Endodermal cell (in vitro differentiated cells): ENCODE results near the gene MTX3. TPM values are rescaled to one million over a fixed set of nuclear protein-coding genes. Genes with fewer than 3 reads are reported as not detected.

Source experiments
- DNase-seq: peaks from one replicate; pipeline ENCODE4 v3.0.0-alpha.2; 2017
- H3K27ac ChIP-seq: 2 replicates; pipeline ENCODE4 v1.5.1; 2013; ENCODE audit warnings: mild to moderate bottlenecking, low read depth, low read length, moderate library complexity
- H3K27me3 ChIP-seq: 2 replicates; pipeline ENCODE4 v1.6.1; 2013; ENCODE audit warnings: mild to moderate bottlenecking, low read length, moderate library complexity; ENCODE audit not compliant: insufficient read depth, control insufficient read depth, poor library complexity, severe bottlenecking
- H3K36me3 ChIP-seq: 2 replicates; pipeline ENCODE4 v1.7.0; 2013; ENCODE audit warnings: mild to moderate bottlenecking, low read length, moderate library complexity; ENCODE audit not compliant: control insufficient read depth, insufficient read depth
- H3K4me1 ChIP-seq: one replicate; pipeline ENCODE4 v1.7.0; 2013; ENCODE audit warnings: low read length; ENCODE audit not compliant: control insufficient read depth, insufficient read depth
- H3K4me3 ChIP-seq: 2 replicates; pipeline ENCODE4 v1.5.1; 2013; ENCODE audit warnings: mild to moderate bottlenecking, low read length, moderate library complexity
- H3K9ac ChIP-seq: 2 replicates; pipeline ENCODE4 v1.6.1; 2013; ENCODE audit warnings: mild to moderate bottlenecking, low read length, moderate library complexity; ENCODE audit not compliant: poor library complexity, severe bottlenecking; ENCODE audit errors: extremely low read depth
- H3K9me3 ChIP-seq: 2 replicates; pipeline ENCODE4 v1.6.1; 2013; ENCODE audit warnings: mild to moderate bottlenecking, low read length, moderate library complexity; ENCODE audit not compliant: control insufficient read depth
- H3K27ac Mint-ChIP-seq: 2 replicates; pipeline ENCODE4 v1.8.0; 2020; ENCODE audit warnings: mixed read lengths
- H3K27me3 Mint-ChIP-seq: 2 replicates; pipeline ENCODE4 v1.8.0; 2021; ENCODE audit warnings: mild to moderate bottlenecking, mixed read lengths; ENCODE audit not compliant: insufficient read depth
- H3K36me3 Mint-ChIP-seq: 2 replicates; pipeline ENCODE4 v1.8.0; 2020; ENCODE audit warnings: low read depth, mixed read lengths
- H3K4me1 Mint-ChIP-seq: 2 replicates; pipeline ENCODE4 v1.8.0; 2020; ENCODE audit warnings: mixed read lengths
- H3K4me3 Mint-ChIP-seq: 2 replicates; pipeline ENCODE4 v1.8.0; 2020; ENCODE audit warnings: mild to moderate bottlenecking, moderate library complexity, mixed read lengths
- H3K9me3 Mint-ChIP-seq: 2 replicates; pipeline ENCODE4 v1.8.0; 2020; ENCODE audit warnings: mild to moderate bottlenecking, mixed read lengths
- CTCF ChIP-seq: fragments of 200-600 bp; sonication (generic); conservative IDR thresholded peaks from 2 replicates; pipeline ENCODE4 v1.5.0; 2021; ENCODE audit warnings: antibody characterized with exemption, mild to moderate bottlenecking
- WGBS, 2 experiments: methylation state at CpG; one replicate each; pipeline versions ENCODE4 v1.1.5 to v1.1.7; 2013; ENCODE audit warnings: missing lambda C conversion rate in 2 of 2, mixed read lengths in 1 of 2; ENCODE audit not compliant: insufficient coverage in 1 of 2, insufficient read length in 1 of 2; 5-methylcytosine and 5-hydroxymethylcytosine counted together
- total RNA-seq, 2 donors: library from RNA; stranded (reverse); fragmentation: NEBNext Ultra II Directional in 1 of 2; extraction: Animal tissue kit (Norgen Biotek cat#: 25700) in 1 of 2; gene quantifications; 2 replicates in 1 of 2; 3 replicates in 1 of 2; pipeline ENCODE4 v1.2.1, GENCODE V29; 2021

The MTX3 gene
- total RNA-seq, 2 donors from 2014 or later = 25.7 to 39.7 TPM

- no peak overlapping the region for H3K4me3 ChIP-seq
- Mint-ChIP-seq H3K36me3 (peaks cover 62% of the 10 kb centered on the region), H3K4me1 (peaks cover 5% of the 10 kb centered on the region), H3K27ac (no peak overlapping the region), H3K9me3 (no peaks in the 10 kb centered on the region), H3K27me3 (no peaks in the 10 kb centered on the region), H3K4me3 (no peak overlapping the region)
- no peak for TF ChIP-seq CTCF
- no peaks in the 10 kb centered on the region for H3K4me1 ChIP-seq
- no peak for DNase-seq
- 96 to 100% methylated on average over 2 of the region's 2 CpGs for WGBS, 2 experiments
- H3K36me3 ChIP-seq = peaks cover 83% of the 10 kb centered on the region
- no peak overlapping the region for H3K9ac ChIP-seq
- no peaks in the 10 kb centered on the region for H3K27me3 ChIP-seq
- no peak overlapping the region for H3K27ac ChIP-seq
- H3K9me3 ChIP-seq = no peaks in the 10 kb centered on the region
These were observed 5.8 kb downstream of the MTX3 start for GRCh38 chr5:79985288-79985687.

DNA sequence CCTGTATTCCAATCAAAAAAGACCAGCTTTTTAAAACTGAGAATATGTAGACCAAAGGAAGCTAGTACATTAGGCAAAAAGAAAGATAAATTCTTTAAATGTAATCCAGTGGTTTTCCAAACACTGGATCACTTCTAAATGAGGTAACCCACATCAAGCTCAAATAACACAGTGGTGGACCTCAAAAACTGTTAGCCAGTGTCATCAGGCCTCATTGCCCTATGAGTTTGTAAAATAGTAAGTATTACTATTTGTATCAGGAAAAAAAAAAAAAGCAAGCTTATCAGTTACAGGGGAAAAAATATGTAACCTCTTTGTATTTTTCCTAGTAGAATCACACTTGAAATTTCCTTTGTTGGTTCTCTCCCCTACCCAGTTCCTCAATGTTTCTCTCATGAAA is 6.7 kb downstream of the MTX3 start:
- DNase-seq = no peak
- Mint-ChIP-seq H3K36me3 (peaks cover 63% of the 10 kb centered on the region), H3K27me3 (no peaks in the 10 kb centered on the region), H3K9me3 (no peaks in the 10 kb centered on the region), H3K4me3 (no peak overlapping the region), H3K27ac (no peak overlapping the region), H3K4me1 (no peaks in the 10 kb centered on the region)
- TF ChIP-seq CTCF = no peak
- no peaks in the 10 kb centered on the region for H3K9me3 ChIP-seq
- no peaks in the 10 kb centered on the region for H3K4me1 ChIP-seq
- H3K27me3 ChIP-seq = no peaks in the 10 kb centered on the region
- no peak overlapping the region for H3K9ac ChIP-seq
- peaks cover 91% of the 10 kb centered on the region for H3K36me3 ChIP-seq
- no peak overlapping the region for H3K27ac ChIP-seq
- H3K4me3 ChIP-seq = no peak overlapping the region

- Histone ChIP-seq H3K9ac (no peak overlapping the region), H3K36me3 (peaks cover 91% of the 10 kb centered on the region), H3K27ac (no peak overlapping the region), H3K9me3 (no peaks in the 10 kb centered on the region), H3K4me3 (no peak overlapping the region), H3K27me3 (no peaks in the 10 kb centered on the region), H3K4me1 (no peaks in the 10 kb centered on the region)
- Mint-ChIP-seq H3K27me3 (no peaks in the 10 kb centered on the region), H3K4me3 (no peak overlapping the region), H3K9me3 (no peaks in the 10 kb centered on the region), H3K36me3 (peaks cover 66% of the 10 kb centered on the region), H3K4me1 (no peaks in the 10 kb centered on the region), H3K27ac (no peak overlapping the region)
- 93 to 98% methylated on average over 6 to 7 of the region's 7 CpGs for WGBS, 2 experiments
- TF ChIP-seq CTCF = no peak
- DNase-seq = no peak
These were observed 7.4 kb downstream of the MTX3 start for GRCh38 chr5:79983618-79984017.
